Stimulated activated effector memory CD8-positive, alpha-beta T cell treated with anti-CD3 and anti-CD28 coated beads, Interleukin-12 subunit alpha, Interleukin-12 subunit beta, amount 100 ng/mL, for 72 hours (primary cell): ENCODE measurements around the gene ELL2.
"Not testable (repeated sequence)": the region's sequence is repeated elsewhere in the genome, so short reads cannot be mapped to it uniquely, and the experiment has no call there.

ENCODE experiments used
- ATAC-seq: fragments of 150-1000 bp; cut with Tn5 transposase; 2 replicates; pipeline ENCODE4 v1.10.0; 2021
- DNase-seq, 2 donors: peaks; one replicate each; pipeline ENCODE4 v3.0.0; 2021 to 2022; ENCODE audit warnings: low spot score in 2 of 2
- H3K27ac Mint-ChIP-seq: one replicate; pipeline ENCODE4 v1.8.0; 2022; ENCODE audit warnings: mild to moderate bottlenecking, mixed read lengths
- H3K36me3 Mint-ChIP-seq: one replicate; pipeline ENCODE4 v1.8.0; 2022; ENCODE audit warnings: mild to moderate bottlenecking, mixed read lengths
- H3K4me1 Mint-ChIP-seq: one replicate; pipeline ENCODE4 v1.8.0; 2022; ENCODE audit warnings: mixed read lengths
- H3K4me3 Mint-ChIP-seq: one replicate; pipeline ENCODE4 v1.8.0; 2022; ENCODE audit warnings: mild to moderate bottlenecking, mixed read lengths
- H3K9me3 Mint-ChIP-seq: one replicate; pipeline ENCODE4 v1.8.0; 2022; ENCODE audit warnings: mixed read lengths

ELL2 gene

DNA sequence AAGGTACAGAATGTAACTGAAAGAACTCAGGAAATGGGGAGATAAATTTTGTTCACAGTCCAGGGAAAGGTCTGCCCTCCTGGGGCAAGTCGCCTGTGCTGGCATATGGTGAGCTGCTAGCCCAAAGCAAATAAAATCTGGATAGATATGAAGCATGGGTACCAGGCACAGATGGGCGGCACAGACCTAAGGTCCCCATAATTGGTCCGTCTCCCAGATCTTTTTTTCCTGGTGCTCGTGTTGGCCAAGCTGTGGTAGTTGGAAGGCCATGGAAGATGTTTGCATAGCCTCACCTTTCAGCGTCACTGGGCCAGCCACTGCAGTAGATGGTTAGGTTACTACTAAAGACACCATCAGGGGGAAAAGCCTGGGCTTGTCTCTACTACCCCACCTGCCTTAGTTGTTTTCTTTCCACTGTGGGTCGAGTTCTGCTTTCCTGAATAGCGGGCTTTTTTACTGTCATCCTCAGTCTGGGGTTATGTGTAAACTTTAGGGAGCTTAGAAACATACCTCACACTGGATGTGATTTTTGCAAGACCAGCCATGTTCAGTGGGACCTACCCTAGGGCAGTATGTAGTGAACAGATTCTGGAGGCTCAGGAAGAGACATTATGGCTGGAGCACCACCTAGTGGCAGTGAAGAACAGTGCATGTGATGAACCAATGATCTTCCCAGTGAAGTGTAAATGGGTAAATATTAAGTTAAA, 114.9 kb downstream of the ELL2 start:
- Mint-ChIP-seq H3K27ac (no peak overlapping the region), H3K4me3 (no peak overlapping the region), H3K4me1 (peaks cover 21% of the 10 kb centered on the region), H3K36me3 (peaks cover 8% of the 10 kb centered on the region), H3K9me3 (no peaks in the 10 kb centered on the region)
- ATAC-seq: peak; percentile 43
- peak; percentile 35 to 76 for DNase-seq

DNA sequence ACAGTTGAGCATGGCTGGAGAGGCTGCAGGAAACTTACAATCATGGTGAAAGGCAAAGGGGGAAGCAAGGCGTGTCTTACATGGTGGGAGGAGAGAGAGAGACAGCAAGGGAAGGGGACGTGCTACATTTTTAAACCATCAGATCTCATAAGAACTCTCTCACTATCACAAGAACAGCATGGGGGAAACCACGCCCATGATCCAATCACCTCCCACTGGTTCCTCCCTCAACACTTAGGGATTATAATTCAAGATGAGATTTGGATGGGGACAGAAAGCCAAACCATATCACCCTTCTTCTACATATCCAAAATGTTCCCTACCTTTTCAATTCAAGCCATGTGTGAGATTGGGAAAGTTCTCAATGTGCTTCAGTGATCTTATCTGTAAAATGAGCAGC, 116.3 kb downstream of the ELL2 start:
- Mint-ChIP-seq H3K4me3 (no peak overlapping the region), H3K27ac (no peak overlapping the region), H3K9me3 (no peaks in the 10 kb centered on the region), H3K4me1 (peaks cover 17% of the 10 kb centered on the region), H3K36me3 (peaks cover 8% of the 10 kb centered on the region)
- ATAC-seq (no peak), DNase-seq (no peak)

DNA sequence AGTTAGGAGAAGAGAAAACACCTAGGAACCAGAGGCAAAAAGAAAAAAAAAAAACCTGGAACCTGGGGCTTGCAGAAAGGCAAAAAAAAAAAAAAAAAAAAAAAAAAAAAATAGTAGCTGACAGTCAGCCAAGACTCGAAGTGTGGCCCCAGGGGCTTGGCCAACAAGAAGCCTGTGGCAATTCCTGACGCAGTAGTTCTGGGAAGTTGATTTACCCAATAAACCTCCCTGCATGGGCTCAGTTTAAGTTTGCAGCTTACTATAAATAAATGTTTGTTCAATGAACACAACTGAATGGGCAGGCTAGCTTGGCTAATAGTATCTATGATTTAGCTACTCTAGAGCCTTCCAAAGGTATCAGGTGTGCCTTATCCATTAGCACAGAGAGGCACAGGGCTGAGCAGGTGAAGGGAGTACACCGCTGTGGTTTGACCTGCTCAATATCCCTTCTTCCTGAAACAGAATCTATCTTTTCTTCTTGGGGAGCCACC, 117.9 kb downstream of the ELL2 start:
- Mint-ChIP-seq H3K4me1 (peaks cover 17% of the 10 kb centered on the region), H3K36me3 (peaks cover 8% of the 10 kb centered on the region), H3K4me3 (peak overlapping the region; percentile 31), H3K27ac (peak overlapping the region; percentile 95), H3K9me3 (no peaks in the 10 kb centered on the region)
- ATAC-seq: no peak
- no peak for DNase-seq

DNA sequence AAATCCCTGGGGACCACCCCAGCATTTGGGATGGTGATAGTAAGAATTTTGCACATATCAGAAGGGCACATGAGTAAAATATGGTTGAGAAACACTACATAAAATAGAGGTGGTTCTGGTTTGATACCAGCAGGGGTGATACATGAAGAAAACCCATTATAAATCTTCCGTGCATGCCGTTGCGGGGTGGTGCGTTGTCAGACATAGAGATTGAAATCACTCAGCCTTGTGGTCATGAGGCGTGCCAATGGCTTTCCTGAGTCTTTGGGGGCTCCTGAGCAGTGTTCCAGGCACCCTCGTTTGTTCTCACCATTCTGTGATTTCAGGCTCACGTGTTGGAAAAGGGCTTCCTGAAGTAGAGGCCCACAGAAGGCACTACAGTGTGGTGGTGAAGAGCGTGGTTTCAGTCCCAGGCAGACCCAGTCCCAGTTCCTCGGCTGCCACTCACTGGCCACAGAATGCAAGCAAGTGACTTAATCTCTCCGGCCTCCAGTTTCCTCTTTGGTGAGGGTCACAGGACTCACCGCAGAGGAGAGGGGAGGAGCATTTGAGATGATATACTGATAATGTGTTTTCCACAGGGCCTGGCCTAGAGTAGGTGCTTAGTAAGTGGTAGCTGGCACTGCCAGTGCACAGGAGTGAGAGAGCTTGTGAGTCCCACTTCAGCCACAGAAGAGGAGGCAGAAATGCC, 118.7 kb downstream of the ELL2 start:
- H3K4me3 Mint-ChIP-seq: peak overlapping the region; percentile 31
- DNase-seq (peak; percentile 41 to 83), ATAC-seq (peak; percentile 93)
- peak overlapping the region; percentile 95 for H3K27ac Mint-ChIP-seq
- H3K4me1 Mint-ChIP-seq: peaks cover 17% of the 10 kb centered on the region
- peaks cover 8% of the 10 kb centered on the region for H3K36me3 Mint-ChIP-seq
- H3K9me3 Mint-ChIP-seq: no peaks in the 10 kb centered on the region

DNA sequence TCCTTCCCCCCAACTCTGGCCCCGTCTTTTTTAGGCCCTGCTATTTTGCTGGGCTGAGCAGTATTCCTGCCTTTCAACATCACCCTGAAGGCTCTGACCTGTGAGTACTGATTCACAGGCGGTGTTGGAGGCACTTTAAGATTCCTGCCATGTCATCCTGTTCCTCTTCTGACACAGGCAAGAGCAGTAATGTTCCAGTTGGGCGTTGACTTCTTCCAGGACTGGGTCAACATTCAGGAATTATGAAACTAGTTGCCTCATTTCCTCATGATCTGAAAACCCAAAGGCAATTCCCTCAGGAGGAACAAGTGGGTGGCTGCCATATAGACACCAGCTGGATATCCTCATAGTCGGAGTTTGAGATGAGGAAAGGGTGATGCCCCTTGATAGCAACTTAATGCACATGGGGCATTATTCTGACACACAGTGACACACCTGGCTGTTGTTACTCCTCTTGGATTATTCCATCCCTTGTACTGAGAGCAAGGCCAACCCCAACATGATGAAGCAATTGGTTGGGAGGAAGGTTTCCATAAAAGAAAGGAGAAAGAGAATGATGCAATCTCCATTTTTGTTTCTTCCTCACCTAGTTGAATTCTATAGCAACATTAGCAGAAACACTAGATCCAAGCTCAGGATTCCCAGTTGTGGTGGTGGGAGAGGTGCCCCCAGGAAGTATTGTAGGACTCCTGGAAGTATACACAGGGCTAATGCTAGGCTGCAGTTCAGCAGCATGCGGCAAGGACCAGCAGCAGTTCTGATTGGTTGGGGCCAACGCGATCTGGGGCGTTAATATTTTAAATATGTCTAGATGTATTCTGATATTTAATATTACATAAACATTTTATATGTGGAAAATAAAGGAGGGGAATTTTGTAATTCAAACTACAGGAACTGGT, 119.5 kb downstream of the ELL2 start:
- ATAC-seq: no peak
- Mint-ChIP-seq H3K36me3 (peaks cover 8% of the 10 kb centered on the region), H3K27ac (peak overlapping the region; percentile 95), H3K4me3 (no peak overlapping the region), H3K4me1 (peaks cover 23% of the 10 kb centered on the region), H3K9me3 (no peaks in the 10 kb centered on the region)
- no peak for DNase-seq

DNA sequence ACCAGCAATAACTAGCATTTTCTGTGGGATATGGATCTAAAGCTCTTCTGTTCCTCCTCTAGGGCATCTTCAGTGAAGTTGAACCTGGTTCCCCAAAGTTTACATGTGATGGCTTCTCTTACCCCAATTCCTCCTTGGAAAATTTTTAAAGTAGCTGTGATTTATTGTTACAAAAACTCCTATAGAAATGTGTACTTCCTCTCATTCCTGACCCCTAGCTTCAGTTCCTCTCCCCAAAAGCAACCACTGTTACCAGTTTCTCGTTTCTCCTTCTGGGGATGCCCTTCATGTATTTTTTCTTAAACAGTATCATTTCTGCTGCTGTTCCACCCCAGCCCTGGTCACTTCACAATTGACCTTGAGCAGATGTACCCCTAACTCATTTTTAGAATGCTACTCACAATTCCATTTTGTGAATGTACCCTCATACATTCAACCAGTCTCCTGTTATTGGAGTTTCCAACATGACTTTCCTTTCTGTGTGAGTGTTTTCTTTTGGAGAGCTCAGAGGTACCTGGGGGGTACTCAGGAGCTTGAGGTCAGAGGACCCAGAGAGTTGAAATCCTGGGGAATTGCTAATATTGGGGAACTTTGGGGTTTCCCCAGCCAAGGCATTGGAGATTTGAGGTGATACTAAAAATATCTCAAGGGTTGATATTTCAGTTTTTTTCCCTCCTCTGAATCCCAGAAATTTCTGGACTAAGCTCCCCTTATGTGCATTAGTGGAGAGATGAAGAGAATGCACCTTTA, 120.5 kb downstream of the ELL2 start:
- no peaks in the 10 kb centered on the region for H3K9me3 Mint-ChIP-seq

DNA sequence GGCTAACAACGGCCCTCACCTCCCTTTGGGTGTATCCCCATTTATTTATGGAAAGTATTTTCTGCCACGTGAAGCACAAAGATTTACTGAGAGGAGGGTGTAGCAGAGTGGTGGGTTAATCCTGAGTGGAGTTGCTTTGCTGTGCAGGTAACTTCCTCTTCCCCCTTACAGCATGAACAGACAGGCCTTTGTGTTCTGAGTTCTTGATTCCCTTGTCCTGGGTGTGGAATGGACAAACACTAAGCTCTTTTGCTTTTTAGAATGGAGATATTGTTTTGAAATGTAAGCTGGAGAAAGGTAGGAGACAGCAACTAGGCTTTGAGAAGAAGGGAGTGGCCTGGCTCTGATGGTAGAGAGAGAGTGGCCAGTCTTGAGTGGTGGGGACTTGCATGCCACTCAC, 122.0 kb downstream of the ELL2 start:
- peaks cover 8% of the 10 kb centered on the region for H3K36me3 Mint-ChIP-seq
- H3K4me1 Mint-ChIP-seq: peaks cover 42% of the 10 kb centered on the region
- no peaks in the 10 kb centered on the region for H3K9me3 Mint-ChIP-seq
- DNase-seq: no peak
- no peak overlapping the region for H3K4me3 Mint-ChIP-seq
- no peak overlapping the region for H3K27ac Mint-ChIP-seq
- ATAC-seq: no peak

More for the DNA sequence above, 120.5 kb downstream of the ELL2 start:
- no peak overlapping the region for H3K27ac Mint-ChIP-seq
- DNase-seq (no peak), ATAC-seq (no peak)
- H3K4me1 Mint-ChIP-seq: peaks cover 32% of the 10 kb centered on the region
- H3K4me3 Mint-ChIP-seq: no peak overlapping the region
- H3K36me3 Mint-ChIP-seq: peaks cover 8% of the 10 kb centered on the region

DNA sequence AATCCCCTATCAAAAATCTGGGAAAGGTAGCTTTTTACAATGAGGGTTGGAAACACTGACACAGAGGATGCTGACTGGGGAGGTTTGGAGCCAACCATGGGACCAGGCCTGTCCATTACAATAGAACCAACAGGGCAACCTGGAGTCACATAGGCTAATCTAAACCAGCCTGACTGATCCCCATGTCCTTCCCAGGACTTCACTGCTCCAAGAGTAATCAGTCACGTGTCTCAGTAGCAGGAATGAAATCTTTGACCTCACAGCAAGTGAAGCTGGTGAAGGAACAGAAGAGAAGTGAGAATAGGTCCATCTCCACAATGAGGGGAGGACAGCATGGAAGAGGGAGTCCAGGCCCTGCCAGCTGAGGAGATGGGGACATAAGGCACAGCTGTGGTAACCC, 123.1 kb downstream of the ELL2 start:
- Mint-ChIP-seq H3K4me1 (peaks cover 52% of the 10 kb centered on the region), H3K27ac (no peak overlapping the region), H3K9me3 (no peaks in the 10 kb centered on the region), H3K36me3 (peaks cover 7% of the 10 kb centered on the region), H3K4me3 (no peak overlapping the region)
- ATAC-seq (no peak), DNase-seq (no peak)

DNA sequence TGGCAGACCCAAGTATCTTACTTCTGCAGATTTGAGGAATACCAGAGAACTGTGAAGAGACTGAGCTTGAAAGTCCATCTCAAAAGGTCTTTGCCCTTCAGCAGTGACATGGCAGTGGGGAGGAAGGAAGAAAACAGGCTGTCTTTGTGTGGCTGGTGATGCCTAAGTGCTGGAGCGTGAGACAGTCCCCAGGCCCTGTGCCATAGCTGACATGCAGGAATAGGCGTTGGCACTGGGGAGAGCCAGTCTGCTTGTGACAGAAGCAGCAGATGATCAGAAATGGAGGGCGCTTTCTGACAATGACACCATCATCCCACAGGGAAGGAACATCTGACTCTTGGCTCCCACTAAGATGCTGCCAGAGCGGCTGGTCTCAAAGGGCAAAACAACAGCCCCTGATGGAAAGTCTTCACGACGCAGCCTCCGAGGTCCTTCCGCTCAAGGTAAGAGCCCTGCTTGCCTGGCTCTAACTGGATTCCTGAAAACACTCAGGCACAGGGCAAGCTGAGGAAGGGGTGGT, 123.6 kb downstream of the ELL2 start:
- Mint-ChIP-seq H3K4me3 (no peak overlapping the region), H3K36me3 (peaks cover 2% of the 10 kb centered on the region), H3K4me1 (peaks cover 50% of the 10 kb centered on the region), H3K27ac (no peak overlapping the region), H3K9me3 (no peaks in the 10 kb centered on the region)
- DNase-seq (no peak), ATAC-seq (no peak)

DNA sequence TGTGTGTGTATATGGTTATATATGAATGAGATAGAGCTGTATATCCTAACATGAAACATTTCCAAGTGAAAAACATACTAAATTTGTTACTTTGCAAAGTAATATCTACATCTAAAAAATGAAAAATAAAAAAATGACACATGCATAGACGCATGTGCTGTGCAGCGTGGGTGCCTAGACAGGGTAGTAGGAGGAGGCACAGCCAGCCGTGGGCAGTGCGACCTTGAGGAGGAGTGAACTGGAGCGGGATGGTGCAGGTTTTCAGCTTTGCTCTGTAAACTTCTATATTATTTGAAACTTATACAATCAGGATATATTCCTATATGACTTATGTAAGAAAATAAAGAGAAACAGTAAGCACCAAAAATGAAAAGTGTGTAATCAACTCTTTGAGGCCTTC, 124.2 kb downstream of the ELL2 start:
- H3K4me3 Mint-ChIP-seq: no peak overlapping the region
- no peak overlapping the region for H3K27ac Mint-ChIP-seq

DNA sequence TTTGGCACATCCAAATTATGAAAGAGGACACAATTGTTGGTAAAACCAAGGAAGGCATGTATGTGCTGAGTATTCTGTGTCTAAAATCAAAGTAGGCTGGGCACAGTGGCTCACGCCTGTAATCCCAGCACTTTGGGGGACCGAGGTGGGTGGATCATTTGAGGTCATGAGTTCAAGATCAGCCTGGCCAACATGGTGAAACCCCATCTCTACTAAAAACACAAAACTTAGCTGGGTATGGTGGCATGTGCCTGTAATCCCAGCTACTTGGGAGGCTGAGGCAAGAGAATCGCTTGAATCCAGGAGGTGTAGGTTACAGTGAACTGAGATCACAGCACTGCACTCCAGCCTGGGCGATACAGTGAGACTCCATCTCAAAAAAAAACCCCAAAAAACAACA, 124.7 kb downstream of the ELL2 start:
- ATAC-seq, DNase-seq, H3K36me3 Mint-ChIP-seq, H3K9me3 Mint-ChIP-seq: not testable (repeated sequence)
- H3K4me3 Mint-ChIP-seq: peak overlapping the region; percentile 81
- peaks cover 50% of the 10 kb centered on the region for H3K4me1 Mint-ChIP-seq
- H3K27ac Mint-ChIP-seq: peak overlapping the region; percentile 92

More for the DNA sequence above, 124.2 kb downstream of the ELL2 start:
- ATAC-seq (no peak), DNase-seq (no peak)
- Mint-ChIP-seq H3K9me3 (no peaks in the 10 kb centered on the region), H3K4me1 (peaks cover 50% of the 10 kb centered on the region), H3K36me3 (no peaks in the 10 kb centered on the region)

DNA sequence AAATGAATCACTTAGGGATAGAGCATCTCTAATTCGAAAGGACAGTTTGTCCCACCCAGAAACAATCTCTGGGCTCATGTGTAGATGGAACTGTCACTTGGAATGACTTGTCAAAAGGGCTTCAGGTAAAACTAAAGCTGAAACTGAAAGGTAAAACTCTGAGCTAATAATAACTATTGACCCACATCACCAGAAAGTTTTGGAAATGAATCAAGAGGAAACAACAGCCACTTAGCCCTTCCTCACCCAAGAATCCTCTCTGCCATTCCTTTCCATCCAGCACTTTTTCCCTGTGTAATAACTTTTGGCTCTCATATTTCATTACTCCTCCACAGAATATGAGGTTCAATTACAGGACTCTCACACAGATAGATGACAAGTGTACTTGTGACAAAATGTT, 125.1 kb downstream of the ELL2 start:
- Mint-ChIP-seq H3K9me3 (no peaks in the 10 kb centered on the region), H3K4me3 (peak overlapping the region; percentile 81), H3K27ac (peak overlapping the region; percentile 92), H3K36me3 (no peaks in the 10 kb centered on the region), H3K4me1 (peaks cover 53% of the 10 kb centered on the region)
- ATAC-seq: no peak
- no peak for DNase-seq

DNA sequence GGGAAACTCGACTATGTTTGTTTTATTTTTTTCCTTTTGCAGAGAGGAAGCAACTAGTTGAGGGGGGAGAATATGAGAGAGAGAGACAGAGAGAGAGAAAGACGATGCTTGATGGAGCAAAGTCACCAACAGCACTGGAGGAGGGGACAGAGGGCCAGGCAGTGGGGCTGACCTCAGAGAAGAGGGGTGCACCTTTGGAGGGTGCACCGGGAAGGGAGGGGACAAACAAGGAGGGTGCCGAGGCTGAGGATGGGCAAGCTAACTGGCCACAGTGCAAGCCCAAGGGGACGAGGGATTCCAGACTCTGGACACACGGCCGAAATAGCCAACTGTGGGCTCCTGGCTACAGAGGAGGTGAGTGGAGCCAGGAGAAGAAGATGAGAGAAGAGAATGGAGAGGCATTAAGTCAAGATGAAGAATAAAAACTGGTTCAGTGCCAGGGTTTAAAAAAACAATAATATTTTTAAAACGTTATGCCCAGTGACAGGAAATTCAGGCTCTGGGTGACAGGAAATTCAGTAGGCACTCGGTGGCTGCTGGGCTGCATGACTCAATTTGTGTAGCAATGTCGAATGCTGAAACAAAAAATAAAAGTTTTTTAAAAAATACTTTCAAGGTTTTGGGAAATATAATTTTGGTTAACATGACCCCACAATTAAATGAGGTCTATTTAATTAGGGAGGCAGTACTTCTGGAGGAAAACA, 125.8 kb downstream of the ELL2 start:
- Mint-ChIP-seq H3K4me1 (peaks cover 53% of the 10 kb centered on the region), H3K27ac (peak overlapping the region; percentile 92), H3K4me3 (peak overlapping the region; percentile 81), H3K36me3 (no peaks in the 10 kb centered on the region), H3K9me3 (no peaks in the 10 kb centered on the region)
- ATAC-seq: no peak
- no peak for DNase-seq
